Subcutaneous adipose tissue (tissue), 4 donors: Measurements from ENCODE around the gene ARPC5L. TPM values are rescaled to one million over a fixed set of nuclear protein-coding genes. Genes with fewer than 3 reads are reported as not detected.

Source experiments
- CTCF ChIP-seq: fragments of 450-650 bp; IDR thresholded peaks from one replicate; pipeline ENCODE4 v1.5.1; 2016; ENCODE audit warnings: low read depth, mild to moderate bottlenecking, control low read depth, antibody characterized with exemption, moderate library complexity
- total RNA-seq, 4 donors: library from RNA; depleted of rRNA; stranded (reverse); fragments of >200 nt; gene quantifications; one replicate each; pipeline ENCODE4 v1.1.0, GENCODE V29; 2016

The ARPC5L gene
- total RNA-seq, 4 donors from 2014 or later = 13.8 to 29.2 (median 16.3) TPM

GRCh38 chr9:124818431-124819281 is 43.3 kb upstream of the ARPC5L start:
- TF ChIP-seq CTCF = no peak

- no peak for TF ChIP-seq CTCF
Measured at GRCh38 chr9:124820698-124821623, 41.0 kb upstream of the ARPC5L start.

GRCh38 chr9:124828489-124829333 is 33.2 kb upstream of the ARPC5L start:
- TF ChIP-seq CTCF = no peak

GRCh38 chr9:124829334-124829669 is 32.6 kb upstream of the ARPC5L start:
- no peak for TF ChIP-seq CTCF

GRCh38 chr9:124830593-124830992 is 31.3 kb upstream of the ARPC5L start:
- TF ChIP-seq CTCF = no peak

GRCh38 chr9:124831642-124832364 is 30.1 kb upstream of the ARPC5L start:
- no peak for TF ChIP-seq CTCF
